GM15510 (cell line): ENCODE measurements around the gene CCDC12.

Experiments used
- POLR2A ChIP-seq: IDR thresholded peaks from 3 replicates; pipeline ENCODE4 v1.6.1; 2011; ENCODE audit warnings: borderline replicate concordance; ENCODE audit not compliant: insufficient read length; ENCODE audit errors: extremely low read depth

Gene CCDC12

GRCh38 chr3:46899151-46900006 is 77.2 kb downstream of the CCDC12 start:
- no peak for TF ChIP-seq POLR2A

GRCh38 chr3:46898321-46899150 is 78.0 kb downstream of the CCDC12 start:
- TF ChIP-seq POLR2A = no peak

GRCh38 chr3:46897829-46898320 is 78.7 kb downstream of the CCDC12 start:
- no peak for TF ChIP-seq POLR2A

- no peak for TF ChIP-seq POLR2A
Measured at GRCh38 chr3:46897031-46897430, 79.5 kb downstream of the CCDC12 start.

- TF ChIP-seq POLR2A = no peak
Measured at GRCh38 chr3:46896386-46896785, 80.2 kb downstream of the CCDC12 start.

GRCh38 chr3:46895761-46896160 is 80.8 kb downstream of the CCDC12 start:
- no peak for TF ChIP-seq POLR2A

- no peak for TF ChIP-seq POLR2A
Measured at GRCh38 chr3:46895204-46895660, 81.3 kb downstream of the CCDC12 start.

- no peak for TF ChIP-seq POLR2A
Measured at GRCh38 chr3:46894256-46894655, 82.3 kb downstream of the CCDC12 start.

GRCh38 chr3:46893763-46894162 is 82.8 kb downstream of the CCDC12 start:
- TF ChIP-seq POLR2A = no peak

GRCh38 chr3:46893146-46893748 is 83.3 kb downstream of the CCDC12 start:
- no peak for TF ChIP-seq POLR2A

- TF ChIP-seq POLR2A = no peak
Measured at GRCh38 chr3:46892285-46893145, 84.0 kb downstream of the CCDC12 start.

- no peak for TF ChIP-seq POLR2A
Measured at GRCh38 chr3:46891132-46891531, 85.4 kb downstream of the CCDC12 start.

GRCh38 chr3:46890132-46890531 is 86.4 kb downstream of the CCDC12 start:
- TF ChIP-seq POLR2A = no peak
